GM21390 (cell line): Measurements from ENCODE around the gene RPS13.
"Not testable (repeated sequence)": the region's sequence is repeated elsewhere in the genome, so short reads cannot be mapped to it uniquely, and the experiment has no call there.

ENCODE experiments used
- ATAC-seq: cut with Tn5 transposase; IDR thresholded peaks from one replicate; pipeline ENCODE4 v1.9.1; 2021; ENCODE audit not compliant: unreplicated experiment

The RPS13 gene

DNA sequence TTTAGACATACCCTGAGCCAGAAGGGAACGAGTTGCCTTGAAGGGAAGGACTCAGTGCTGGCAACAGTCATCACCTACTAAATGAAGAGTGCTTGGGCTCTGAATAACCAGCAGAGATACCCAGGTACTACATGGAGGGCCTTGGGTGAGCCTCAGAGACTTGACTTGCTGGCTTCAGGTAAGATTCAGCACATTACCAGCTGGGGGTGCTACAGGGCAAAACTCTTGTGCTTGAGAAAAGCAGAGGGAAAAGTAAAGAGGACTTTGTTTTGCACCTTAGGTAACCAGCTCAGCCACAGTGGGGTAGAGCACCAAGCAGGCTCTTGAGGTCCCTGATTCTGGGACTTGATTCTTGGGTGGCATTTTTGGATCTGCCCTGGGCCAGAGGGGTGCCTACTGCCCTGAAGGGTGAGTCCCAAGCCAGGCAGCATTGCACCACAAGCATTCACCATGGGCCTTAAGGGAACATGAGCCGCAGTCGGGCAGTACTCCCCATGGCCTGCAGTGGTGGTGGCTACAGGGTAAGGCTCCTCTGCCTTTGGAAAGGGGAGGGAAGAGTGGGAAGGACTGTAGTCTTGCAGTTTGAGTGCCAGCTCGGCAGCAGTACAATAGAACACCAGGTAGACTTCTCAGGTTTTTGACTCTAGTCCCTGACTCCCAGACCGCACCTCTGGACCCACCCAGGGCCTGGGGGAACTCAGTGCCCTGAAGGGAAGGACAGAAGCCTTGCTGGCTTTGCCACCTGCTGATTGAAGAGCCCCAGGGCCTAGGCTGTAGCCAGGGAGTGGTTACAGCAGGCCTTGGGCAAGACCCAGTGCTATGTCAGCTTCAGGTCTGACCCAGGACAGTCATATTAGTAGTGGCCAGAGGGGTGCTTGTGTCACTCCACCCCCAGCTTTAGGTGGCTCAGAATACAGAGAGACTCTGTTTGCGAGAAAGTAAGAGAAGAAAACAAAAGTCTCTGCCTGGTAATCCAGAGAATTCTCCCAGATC lies 40.5 kb downstream of the RPS13 start:
- no peak for ATAC-seq

GRCh38 chr11:17034027-17034426 lies 43.4 kb downstream of the RPS13 start:
- ATAC-seq, result not testable (repeated sequence)

DNA sequence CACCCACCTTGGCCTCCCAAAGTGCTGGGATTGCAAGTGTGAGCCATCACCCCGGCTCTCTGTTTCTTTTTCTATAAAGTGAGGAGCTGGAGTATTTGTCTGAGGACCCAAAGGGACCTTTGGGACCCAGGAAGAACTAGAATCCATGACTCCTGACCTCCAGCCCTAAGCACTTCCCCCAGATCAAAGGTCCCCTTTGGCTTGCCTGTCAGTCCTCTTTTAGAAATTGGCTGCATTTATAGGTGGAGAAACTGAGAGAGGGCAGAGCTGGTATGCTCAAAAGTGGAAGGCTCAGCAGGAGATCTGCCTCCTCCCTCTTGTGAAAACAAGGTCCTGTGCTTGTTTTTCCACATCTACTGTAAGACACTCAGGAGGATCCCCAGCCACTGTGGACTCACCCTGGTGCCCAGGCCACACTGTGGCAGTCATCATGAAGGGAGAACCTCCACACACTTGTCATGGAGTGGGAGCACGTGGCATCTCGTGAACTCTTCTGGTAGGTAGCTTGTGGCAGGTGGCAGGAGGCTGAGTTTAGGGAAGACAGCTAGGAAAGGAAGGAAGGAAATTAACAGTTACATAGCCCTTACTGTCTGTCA lies 50.9 kb downstream of the RPS13 start:
- ATAC-seq, result no peak

DNA sequence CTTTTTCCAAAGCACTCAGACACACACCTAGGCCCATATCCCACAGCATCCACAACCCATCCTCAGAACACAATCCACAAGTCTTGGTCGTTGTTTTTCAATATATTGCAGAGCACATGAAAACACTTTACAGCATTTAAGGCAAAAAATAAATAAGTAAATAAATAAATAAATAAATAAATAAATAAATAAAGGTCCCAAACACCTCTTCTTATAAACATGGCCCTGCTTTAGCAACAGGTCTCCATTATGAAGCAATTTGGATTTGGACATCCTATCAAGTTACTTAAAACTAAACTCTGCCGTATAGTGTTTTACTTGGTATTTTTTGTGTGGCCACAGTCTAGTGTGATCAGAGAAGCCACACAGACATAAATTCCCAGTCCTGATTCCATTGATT lies 52.5 kb downstream of the RPS13 start:
- no peak for ATAC-seq
